ENCODE measurements around the gene KLHL14.

KLHL14 gene

DNA sequence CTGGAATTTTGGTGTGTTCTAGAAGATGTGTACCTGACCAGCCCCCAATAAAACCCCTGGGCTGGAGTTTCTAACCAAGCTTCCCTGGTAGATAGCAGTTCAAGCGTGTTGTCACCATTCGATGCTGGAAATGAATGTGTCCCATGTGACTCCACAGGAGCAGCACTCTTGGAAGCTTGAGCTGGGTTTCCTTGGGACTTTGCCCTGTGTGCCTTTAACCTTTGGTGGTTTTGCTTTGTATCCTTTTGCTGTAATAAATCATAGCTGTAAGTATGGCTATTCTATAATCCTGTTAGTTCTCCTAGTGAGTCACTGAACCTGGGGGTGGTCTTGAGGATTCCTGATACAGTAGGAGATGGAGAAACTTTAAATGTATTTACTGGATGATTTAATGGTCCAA, 65.2 kb downstream of the KLHL14 start:
- Histone ChIP-seq H3K27ac (ENCODE audit: low read length) (no peak overlapping the region), H3K4me1 (ENCODE audit: insufficient read depth, low read length) (no peaks in the 10 kb centered on the region), H3K4me3 (ENCODE audit: low read length) (no peak overlapping the region), H3K27me3 (ENCODE audit: insufficient read depth, low read length) (no peaks in the 10 kb centered on the region), H3K36me3 (ENCODE audit: insufficient read depth, low read depth, low read length) (no peaks in the 10 kb centered on the region), H3K9me3 (ENCODE audit: insufficient read depth, low read depth, low read length) (no peaks in the 10 kb centered on the region), H3K9ac (ENCODE audit: low read depth, low read length) (no peak overlapping the region)

- Histone ChIP-seq H3K27ac (ENCODE audit: low read length) (no peak overlapping the region), H3K9ac (ENCODE audit: low read depth, low read length) (no peak overlapping the region), H3K4me1 (ENCODE audit: insufficient read depth, low read length) (no peaks in the 10 kb centered on the region), H3K36me3 (ENCODE audit: insufficient read depth, low read depth, low read length) (no peaks in the 10 kb centered on the region), H3K9me3 (ENCODE audit: insufficient read depth, low read depth, low read length) (no peaks in the 10 kb centered on the region), H3K27me3 (ENCODE audit: insufficient read depth, low read length) (no peaks in the 10 kb centered on the region), H3K4me3 (ENCODE audit: low read length) (no peak overlapping the region)
Measured at GRCh38 chr18:32707147-32707546, 65.7 kb downstream of the KLHL14 start.

DNA sequence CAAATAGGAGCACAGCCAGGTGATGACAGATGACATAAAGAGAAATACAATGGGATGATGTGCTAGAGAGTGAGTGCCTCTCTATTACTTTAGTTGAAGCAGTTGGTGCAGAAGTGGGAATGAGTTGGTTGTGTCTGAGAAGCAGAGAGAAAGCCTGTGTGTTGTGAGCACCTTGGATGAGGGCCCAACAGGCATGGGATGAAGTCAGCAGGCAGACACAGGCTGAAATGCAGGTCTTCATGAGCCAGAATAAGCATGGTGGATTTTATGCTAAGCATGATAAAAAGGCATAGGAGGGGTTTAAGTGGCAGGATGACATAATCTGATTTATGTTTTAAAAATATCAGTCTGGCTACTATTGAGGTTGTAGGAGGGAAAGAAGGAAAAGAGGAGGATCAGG, 71.5 kb downstream of the KLHL14 start:
- H3K36me3 ChIP-seq (ENCODE audit: insufficient read depth, low read depth, low read length): no peaks in the 10 kb centered on the region
- no peak overlapping the region for H3K4me3 ChIP-seq (ENCODE audit: low read length)
- H3K27ac ChIP-seq (ENCODE audit: low read length): no peak overlapping the region
- no peaks in the 10 kb centered on the region for H3K9me3 ChIP-seq (ENCODE audit: insufficient read depth, low read depth, low read length)
- H3K4me1 ChIP-seq (ENCODE audit: insufficient read depth, low read length): peaks cover 4% of the 10 kb centered on the region; the same call in 1 of the 2 replicates
- H3K9ac ChIP-seq (ENCODE audit: low read depth, low read length): no peak overlapping the region
- H3K27me3 ChIP-seq (ENCODE audit: insufficient read depth, low read length): no peaks in the 10 kb centered on the region

GRCh38 chr18:32698153-32698552, 74.7 kb downstream of the KLHL14 start:
- Histone ChIP-seq H3K9me3 (ENCODE audit: insufficient read depth, low read depth, low read length) (no peaks in the 10 kb centered on the region), H3K9ac (ENCODE audit: low read depth, low read length) (no peak overlapping the region), H3K4me3 (ENCODE audit: low read length) (no peak overlapping the region), H3K4me1 (ENCODE audit: insufficient read depth, low read length) (peaks cover 4% of the 10 kb centered on the region; the same call in 1 of the 2 replicates), H3K36me3 (ENCODE audit: insufficient read depth, low read depth, low read length) (no peaks in the 10 kb centered on the region), H3K27ac (ENCODE audit: low read length) (no peak overlapping the region), H3K27me3 (ENCODE audit: insufficient read depth, low read length) (no peaks in the 10 kb centered on the region)

GRCh38 chr18:32696376-32696775, 76.4 kb downstream of the KLHL14 start:
- Histone ChIP-seq H3K36me3 (ENCODE audit: insufficient read depth, low read depth, low read length) (no peaks in the 10 kb centered on the region), H3K27me3 (ENCODE audit: insufficient read depth, low read length) (no peaks in the 10 kb centered on the region), H3K27ac (ENCODE audit: low read length) (no peak overlapping the region), H3K9ac (ENCODE audit: low read depth, low read length) (no peak overlapping the region), H3K9me3 (ENCODE audit: insufficient read depth, low read depth, low read length) (no peaks in the 10 kb centered on the region), H3K4me3 (ENCODE audit: low read length) (no peak overlapping the region), H3K4me1 (ENCODE audit: insufficient read depth, low read length) (peaks cover 4% of the 10 kb centered on the region; the same call in 1 of the 2 replicates)

DNA sequence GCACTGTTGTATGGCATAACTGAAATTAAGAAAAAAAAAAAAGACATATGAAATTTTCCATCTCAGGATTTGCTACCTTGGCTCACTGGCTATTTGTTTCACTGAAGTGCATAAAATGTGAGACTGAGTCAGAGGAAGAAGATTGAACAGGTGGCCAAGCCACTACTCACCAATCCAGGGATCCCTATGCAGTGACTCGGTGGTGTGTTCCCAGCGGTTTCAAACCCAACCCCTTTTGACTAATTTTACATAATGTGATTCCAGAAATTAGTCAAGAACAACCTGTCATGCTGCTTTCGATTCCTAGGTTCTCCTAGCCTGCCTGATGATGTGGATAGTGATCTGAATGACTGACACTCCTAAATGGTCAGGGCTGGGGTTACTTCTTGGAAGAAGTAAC, 77.3 kb downstream of the KLHL14 start:
- no peaks in the 10 kb centered on the region for H3K9me3 ChIP-seq (ENCODE audit: insufficient read depth, low read depth, low read length)
- H3K27me3 ChIP-seq (ENCODE audit: insufficient read depth, low read length): no peaks in the 10 kb centered on the region
- H3K27ac ChIP-seq (ENCODE audit: low read length): no peak overlapping the region
- H3K4me3 ChIP-seq (ENCODE audit: low read length): no peak overlapping the region
- peaks cover 4% of the 10 kb centered on the region; the same call in 1 of the 2 replicates for H3K4me1 ChIP-seq (ENCODE audit: insufficient read depth, low read length)
- no peak overlapping the region for H3K9ac ChIP-seq (ENCODE audit: low read depth, low read length)
- H3K36me3 ChIP-seq (ENCODE audit: insufficient read depth, low read depth, low read length): no peaks in the 10 kb centered on the region

DNA sequence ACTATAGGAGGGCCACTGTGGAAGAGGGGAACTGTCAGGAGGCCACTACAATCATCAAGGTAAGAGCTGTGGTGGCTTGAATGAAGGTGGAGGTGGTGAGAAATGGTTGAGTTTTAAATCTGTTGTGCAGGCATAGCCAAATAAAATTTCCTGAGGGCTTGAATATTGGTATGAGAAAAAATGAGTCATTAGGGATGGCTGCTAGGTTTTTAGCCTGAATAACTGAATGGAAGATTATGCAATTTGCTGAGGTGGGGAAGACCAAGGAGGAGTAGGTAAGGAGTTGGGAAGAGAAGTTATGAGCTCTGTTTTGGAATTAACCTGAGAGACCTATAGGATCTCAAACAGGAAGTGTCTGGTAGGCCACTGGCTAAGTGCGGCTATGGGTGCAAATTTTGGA, 84.0 kb downstream of the KLHL14 start:
- Histone ChIP-seq H3K9ac (ENCODE audit: low read depth, low read length) (no peak overlapping the region), H3K4me3 (ENCODE audit: low read length) (no peak overlapping the region), H3K9me3 (ENCODE audit: insufficient read depth, low read depth, low read length) (no peaks in the 10 kb centered on the region), H3K27me3 (ENCODE audit: insufficient read depth, low read length) (no peaks in the 10 kb centered on the region), H3K36me3 (ENCODE audit: insufficient read depth, low read depth, low read length) (no peaks in the 10 kb centered on the region), H3K4me1 (ENCODE audit: insufficient read depth, low read length) (no peaks in the 10 kb centered on the region), H3K27ac (ENCODE audit: low read length) (no peak overlapping the region)

- Histone ChIP-seq H3K36me3 (ENCODE audit: insufficient read depth, low read depth, low read length) (no peaks in the 10 kb centered on the region), H3K27ac (ENCODE audit: low read length) (no peak overlapping the region), H3K9me3 (ENCODE audit: insufficient read depth, low read depth, low read length) (no peaks in the 10 kb centered on the region), H3K4me1 (ENCODE audit: insufficient read depth, low read length) (no peaks in the 10 kb centered on the region), H3K27me3 (ENCODE audit: insufficient read depth, low read length) (no peaks in the 10 kb centered on the region), H3K9ac (ENCODE audit: low read depth, low read length) (no peak overlapping the region), H3K4me3 (ENCODE audit: low read length) (no peak overlapping the region)
Measured at GRCh38 chr18:32684940-32685339, 87.9 kb downstream of the KLHL14 start.

DNA sequence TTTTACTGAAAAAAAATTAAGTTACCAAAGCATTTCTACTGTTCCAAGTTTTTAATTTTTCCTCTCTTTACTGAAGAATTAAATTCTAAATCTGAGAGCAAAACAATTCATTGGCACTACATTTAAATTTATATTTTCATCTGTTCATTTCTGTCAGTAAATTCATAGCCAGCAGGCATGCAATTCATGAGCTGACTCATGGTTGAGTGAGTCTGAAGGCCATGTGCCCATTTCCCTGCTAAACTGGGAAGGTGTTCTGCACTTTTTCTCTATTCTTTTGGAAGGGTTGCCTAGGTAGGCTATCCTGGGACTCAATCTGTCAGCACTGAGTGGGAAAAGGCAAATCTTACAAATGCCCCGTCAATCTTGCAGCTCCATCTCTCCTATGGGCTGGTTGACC, 88.7 kb downstream of the KLHL14 start:
- Histone ChIP-seq H3K9me3 (ENCODE audit: insufficient read depth, low read depth, low read length) (no peaks in the 10 kb centered on the region), H3K4me1 (ENCODE audit: insufficient read depth, low read length) (no peaks in the 10 kb centered on the region), H3K27me3 (ENCODE audit: insufficient read depth, low read length) (no peaks in the 10 kb centered on the region), H3K36me3 (ENCODE audit: insufficient read depth, low read depth, low read length) (no peaks in the 10 kb centered on the region), H3K9ac (ENCODE audit: low read depth, low read length) (no peak overlapping the region), H3K4me3 (ENCODE audit: low read length) (no peak overlapping the region), H3K27ac (ENCODE audit: low read length) (no peak overlapping the region)

GRCh38 chr18:32683044-32683443, 89.8 kb downstream of the KLHL14 start:
- Histone ChIP-seq H3K4me3 (ENCODE audit: low read length) (no peak overlapping the region), H3K4me1 (ENCODE audit: insufficient read depth, low read length) (no peaks in the 10 kb centered on the region), H3K9ac (ENCODE audit: low read depth, low read length) (no peak overlapping the region), H3K9me3 (ENCODE audit: insufficient read depth, low read depth, low read length) (no peaks in the 10 kb centered on the region), H3K27ac (ENCODE audit: low read length) (no peak overlapping the region), H3K27me3 (ENCODE audit: insufficient read depth, low read length) (no peaks in the 10 kb centered on the region), H3K36me3 (ENCODE audit: insufficient read depth, low read depth, low read length) (no peaks in the 10 kb centered on the region)

GRCh38 chr18:32677578-32677977, 95.2 kb downstream of the KLHL14 start:
- Histone ChIP-seq H3K27me3 (ENCODE audit: insufficient read depth, low read length) (no peaks in the 10 kb centered on the region), H3K9ac (ENCODE audit: low read depth, low read length) (no peak overlapping the region), H3K36me3 (ENCODE audit: insufficient read depth, low read depth, low read length) (no peaks in the 10 kb centered on the region), H3K4me3 (ENCODE audit: low read length) (no peak overlapping the region), H3K9me3 (ENCODE audit: insufficient read depth, low read depth, low read length) (no peaks in the 10 kb centered on the region), H3K27ac (ENCODE audit: low read length) (no peak overlapping the region), H3K4me1 (ENCODE audit: insufficient read depth, low read length) (no peaks in the 10 kb centered on the region)

- Histone ChIP-seq H3K9me3 (ENCODE audit: insufficient read depth, low read depth, low read length) (no peaks in the 10 kb centered on the region), H3K27me3 (ENCODE audit: insufficient read depth, low read length) (no peaks in the 10 kb centered on the region), H3K9ac (ENCODE audit: low read depth, low read length) (no peak overlapping the region), H3K27ac (ENCODE audit: low read length) (no peak overlapping the region), H3K36me3 (ENCODE audit: insufficient read depth, low read depth, low read length) (no peaks in the 10 kb centered on the region), H3K4me1 (ENCODE audit: insufficient read depth, low read length) (no peaks in the 10 kb centered on the region), H3K4me3 (ENCODE audit: low read length) (no peak overlapping the region)
Measured at GRCh38 chr18:32674491-32674890, 98.3 kb downstream of the KLHL14 start.

DNA sequence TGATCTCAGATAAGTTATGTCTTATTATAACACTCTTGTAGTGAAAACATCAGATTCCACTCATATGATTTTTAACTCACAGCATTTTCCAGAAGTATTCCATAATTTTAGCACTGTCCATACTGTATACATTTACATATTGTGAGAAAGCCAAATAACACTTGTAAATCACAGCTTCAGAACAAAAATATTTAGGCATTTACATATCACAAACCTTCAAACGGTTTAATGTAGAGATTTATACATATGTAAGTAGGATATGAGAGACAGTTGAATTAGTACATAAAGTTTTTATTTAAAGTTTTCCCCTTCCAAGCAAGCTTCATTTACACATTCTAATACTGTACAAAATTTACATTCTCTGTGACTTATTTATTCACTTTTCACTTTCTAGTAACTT, 100.4 kb downstream of the KLHL14 start:
- Histone ChIP-seq H3K4me3 (ENCODE audit: low read length) (no peak overlapping the region), H3K9ac (ENCODE audit: low read depth, low read length) (no peak overlapping the region)

More for the DNA sequence above, 100.4 kb downstream of the KLHL14 start:
- H3K27ac ChIP-seq (ENCODE audit: low read length): no peak overlapping the region
- no peaks in the 10 kb centered on the region for H3K9me3 ChIP-seq (ENCODE audit: insufficient read depth, low read depth, low read length)
- no peaks in the 10 kb centered on the region for H3K4me1 ChIP-seq (ENCODE audit: insufficient read depth, low read length)
- no peaks in the 10 kb centered on the region for H3K27me3 ChIP-seq (ENCODE audit: insufficient read depth, low read length)
- no peaks in the 10 kb centered on the region for H3K36me3 ChIP-seq (ENCODE audit: insufficient read depth, low read depth, low read length)

Measured in iPS-20b (cell line).